Stimulated activated CD8-positive, alpha-beta memory T cell treated with anti-CD3 and anti-CD28 coated beads, Interleukin-7, amount 100 ng/mL, for 4 hours (primary cell): ENCODE measurements around the gene NBAS.
"Not testable (repeated sequence)": the region's sequence is repeated elsewhere in the genome, so short reads cannot be mapped to it uniquely, and the experiment has no call there.

Source experiments
- DNase-seq, 2 donors: peaks; one replicate each; pipeline ENCODE4 v3.0.0-alpha.2; 2020; ENCODE audit warnings: low read depth in 2 of 2

The NBAS gene

DNA sequence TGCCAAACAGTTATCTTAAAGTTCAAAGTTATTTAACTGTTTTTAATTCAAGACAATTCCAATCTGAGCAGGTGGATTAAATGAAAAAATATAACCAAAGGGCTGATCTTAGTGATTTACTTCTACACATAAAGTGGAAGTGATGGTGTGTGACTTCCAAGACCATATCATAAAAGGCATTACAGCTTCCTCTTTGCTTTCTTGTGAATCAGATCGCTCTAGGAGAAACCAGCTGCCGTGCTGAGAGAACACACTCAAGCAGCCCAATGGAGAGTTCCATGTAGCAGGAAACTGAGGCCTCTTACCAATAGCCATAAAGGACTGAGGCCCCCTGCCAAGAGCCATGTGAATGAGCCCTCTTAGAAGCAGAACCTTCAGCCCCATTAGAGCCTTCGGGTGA, 197.4 kb downstream of the NBAS start:
- no peak for DNase-seq

- no peak for DNase-seq
Observed at GRCh38 chr2:15363142-15363541, 198.0 kb downstream of the NBAS start.

DNA sequence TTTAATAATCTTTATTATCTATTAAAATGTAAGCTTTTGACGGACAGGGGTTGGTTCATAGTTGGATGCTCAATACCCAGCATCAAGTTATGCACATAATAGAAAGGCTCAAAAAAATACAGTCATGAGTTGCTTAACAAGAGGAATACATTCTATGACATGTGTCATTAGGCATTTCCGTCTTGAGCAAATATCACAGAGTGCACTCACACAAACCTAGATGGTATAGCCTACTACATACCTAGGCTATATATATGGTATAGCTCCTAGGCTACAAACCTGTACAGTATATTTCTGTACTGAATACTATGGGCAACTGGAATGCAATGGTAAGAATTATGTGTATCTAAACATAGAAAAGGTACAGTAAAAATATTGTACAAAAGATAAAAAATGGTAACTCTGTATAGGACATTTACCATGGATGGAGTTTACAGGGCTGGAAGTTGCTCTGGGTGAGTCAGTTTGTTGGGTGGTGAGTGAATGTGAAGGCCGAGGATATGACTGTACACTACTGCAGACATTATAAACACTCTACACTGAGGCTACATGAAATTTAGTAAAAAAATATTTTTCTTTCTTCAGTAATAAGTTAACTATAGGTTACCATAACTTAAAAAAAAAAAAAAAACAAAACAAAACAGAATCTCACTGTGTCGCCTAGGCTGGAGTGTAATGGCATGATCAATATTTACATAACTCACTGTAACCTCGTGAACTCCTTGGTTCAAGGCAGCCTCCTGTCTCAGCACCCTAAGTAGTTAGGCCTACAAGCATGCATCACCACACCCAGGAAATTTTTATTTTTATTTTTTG, 201.2 kb downstream of the NBAS start:
- no peak for DNase-seq

DNA sequence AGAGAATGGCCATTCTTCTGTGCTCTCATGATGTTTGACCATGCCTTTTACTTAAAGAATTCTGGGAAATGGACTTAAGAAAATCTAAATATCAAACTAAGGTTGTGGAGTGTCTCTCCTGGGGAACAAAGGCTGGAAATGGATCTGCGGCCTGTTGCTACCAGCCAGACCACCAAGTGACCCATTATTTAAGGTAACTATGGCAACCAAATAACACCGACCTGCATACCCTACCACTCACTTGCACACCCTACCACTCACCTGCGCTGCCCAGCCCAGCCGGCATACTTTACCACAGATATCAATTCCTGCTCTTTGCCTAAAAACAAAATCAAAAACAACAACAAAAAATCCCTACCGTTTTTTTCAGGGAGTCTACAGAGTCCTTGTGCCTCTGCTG, 203.2 kb downstream of the NBAS start:
- no peak for DNase-seq

- no peak for DNase-seq
Observed at GRCh38 chr2:15357186-15357585, 203.9 kb downstream of the NBAS start.

DNA sequence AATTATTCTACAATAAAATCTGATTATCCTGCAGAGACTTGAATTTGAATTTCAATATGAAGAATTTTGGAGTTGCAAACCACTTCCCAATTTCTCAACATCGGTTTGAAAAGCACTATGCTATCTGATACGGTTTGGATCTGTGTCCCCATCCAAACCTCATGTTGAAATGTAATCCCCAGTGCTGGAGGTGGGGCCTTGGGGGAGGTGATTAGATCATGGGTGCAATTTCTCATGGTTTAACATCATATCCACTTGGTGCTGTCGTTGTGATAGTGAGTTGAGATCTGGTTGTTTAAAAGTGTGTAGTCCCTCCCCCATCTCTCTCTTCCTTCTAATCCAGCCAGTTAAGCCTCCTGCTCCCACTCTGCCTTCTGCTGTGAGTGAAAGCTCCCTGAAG, 205.7 kb downstream of the NBAS start:
- DNase-seq = no peak

DNA sequence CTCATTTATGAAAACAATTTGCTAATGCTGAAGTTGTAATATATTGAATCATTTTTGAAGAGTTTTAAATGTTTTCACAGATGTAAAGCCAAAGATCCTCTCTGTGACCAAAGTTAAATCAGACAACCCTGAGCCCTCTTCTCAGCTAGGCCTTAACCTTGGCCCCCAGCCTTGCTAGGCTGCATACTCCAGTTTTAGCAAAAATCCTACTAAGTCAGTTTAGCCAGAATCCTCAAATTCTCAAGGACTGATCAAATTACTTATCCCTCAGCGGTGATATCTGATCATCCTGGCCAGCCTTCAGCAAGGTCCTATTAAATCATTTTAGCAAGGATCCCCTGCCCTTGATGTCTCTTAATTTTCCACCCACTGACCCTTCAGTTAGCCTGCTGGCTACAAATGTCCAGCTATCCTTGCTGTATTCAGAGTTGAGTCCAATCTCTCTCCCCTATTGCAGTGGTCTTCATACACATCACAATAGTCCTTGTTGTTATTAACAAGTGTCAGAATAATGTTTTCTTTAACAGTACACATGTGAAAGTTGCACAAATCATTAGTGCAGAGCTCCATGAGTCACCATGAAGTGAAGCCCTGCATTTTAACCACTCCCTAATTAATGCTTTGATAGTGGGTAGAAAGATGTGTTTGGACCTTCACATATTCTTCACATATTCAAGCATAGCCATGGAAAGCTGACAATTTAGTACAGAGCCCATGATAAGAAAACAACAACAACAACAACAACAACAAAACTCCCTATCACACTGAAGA, 206.4 kb downstream of the NBAS start:
- no peak for DNase-seq

DNA sequence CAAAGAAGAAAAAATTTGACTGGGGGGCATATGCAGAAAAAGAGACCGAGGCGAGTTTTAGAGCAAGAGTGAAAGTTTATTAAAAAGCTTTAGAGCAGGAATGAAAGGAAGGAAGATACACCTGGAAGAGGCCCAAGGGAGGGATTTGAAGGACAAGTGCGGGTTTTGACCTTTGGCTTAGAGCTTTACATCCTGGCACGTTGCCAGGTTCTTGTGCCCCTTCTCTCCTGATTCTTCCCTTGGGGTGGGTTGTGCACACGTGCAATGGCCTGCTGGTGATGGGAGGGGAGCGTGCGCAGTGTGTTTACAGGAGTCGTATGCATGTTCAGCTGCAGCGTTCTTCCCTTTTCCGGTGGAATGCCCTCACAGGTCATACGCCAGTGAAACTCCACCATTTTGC, 208.8 kb downstream of the NBAS start:
- no peak for DNase-seq

DNA sequence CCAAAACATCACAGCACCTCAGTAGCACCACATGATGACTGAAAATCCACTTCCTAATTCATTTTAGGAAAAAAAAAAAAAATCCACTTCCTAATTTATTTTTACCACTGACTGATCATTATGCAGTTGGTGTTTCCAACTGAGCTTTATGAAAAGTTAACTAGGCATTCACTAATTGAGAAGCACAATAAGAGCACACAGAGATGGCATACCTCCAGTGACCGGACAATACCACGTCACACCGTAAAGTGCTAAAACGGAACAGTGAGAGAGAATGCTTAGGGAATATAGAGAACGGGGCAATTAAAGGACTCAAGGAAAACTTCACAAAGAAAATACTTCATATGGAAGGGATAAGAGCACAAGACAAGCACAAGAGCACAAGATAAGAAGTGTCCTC, 212.5 kb downstream of the NBAS start:
- DNase-seq = no peak

GRCh38 chr2:15348045-15348444, 213.1 kb downstream of the NBAS start:
- DNase-seq = no peak

- no peak for DNase-seq
Observed at GRCh38 chr2:15346624-15347023, 214.5 kb downstream of the NBAS start.

DNA sequence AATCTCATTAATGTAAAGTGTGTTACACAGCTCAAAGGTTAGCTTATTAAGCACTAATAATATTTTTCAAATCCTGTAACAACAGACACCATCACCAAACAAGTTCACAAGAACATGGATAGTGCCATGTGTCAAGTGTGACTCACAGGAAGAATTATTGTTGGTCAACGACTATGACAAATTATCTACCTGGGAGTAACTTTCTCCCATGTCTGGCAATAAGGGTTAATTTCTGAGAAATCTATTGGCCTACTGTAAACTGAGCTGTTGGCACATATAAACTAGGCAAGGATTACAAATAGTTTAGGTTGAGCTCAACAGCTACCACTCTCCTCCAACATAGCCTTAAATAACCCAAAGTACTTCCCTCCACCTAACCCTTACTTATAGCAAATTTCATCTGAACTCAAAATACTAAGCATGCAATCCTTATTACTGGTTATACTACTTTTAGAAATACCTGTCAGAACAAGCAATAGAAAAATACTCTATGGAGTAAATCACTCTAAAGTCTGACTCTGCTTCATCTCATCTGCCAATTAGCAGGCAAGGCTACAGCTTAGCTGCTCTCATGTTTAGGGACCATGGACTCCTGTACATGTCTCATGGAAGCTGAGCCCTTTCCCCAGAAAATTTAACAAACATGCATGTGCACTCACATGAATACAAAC, 223.0 kb downstream of the NBAS start:
- no peak for DNase-seq

DNA sequence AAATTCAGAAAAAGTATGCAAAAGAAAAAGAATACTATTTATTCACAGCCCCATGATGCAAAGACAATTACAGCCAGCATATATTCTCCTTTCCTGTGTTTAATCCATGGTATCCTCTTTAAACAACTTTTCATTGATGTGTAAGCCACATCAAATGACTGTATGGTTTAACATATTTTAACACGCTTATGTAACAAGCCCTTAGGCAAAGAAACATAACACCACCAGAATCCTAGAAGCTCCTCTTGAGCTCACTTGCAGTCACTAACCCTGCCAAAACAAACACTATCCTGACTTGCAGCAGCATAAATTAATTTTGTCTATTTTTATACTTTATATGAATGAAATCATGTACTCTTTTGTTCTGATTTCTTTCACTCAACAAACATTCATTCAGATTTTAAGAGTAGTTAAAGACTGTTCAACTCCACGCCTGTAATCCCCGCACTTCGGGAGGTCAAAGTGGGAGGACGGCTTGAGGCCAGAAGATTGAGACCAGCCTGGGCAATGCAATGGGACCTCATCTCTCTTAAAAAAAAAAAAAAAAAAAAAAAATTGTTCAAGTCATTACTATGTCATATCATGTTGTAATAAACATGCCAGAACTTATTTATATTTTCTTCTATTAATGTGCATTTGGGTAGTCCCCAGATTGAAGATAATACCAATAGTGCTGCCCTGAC, 226.3 kb downstream of the NBAS start:
- no peak for DNase-seq

- no peak for DNase-seq
Observed at GRCh38 chr2:15331787-15332186, 229.3 kb downstream of the NBAS start.

GRCh38 chr2:15325296-15325695, 235.8 kb downstream of the NBAS start:
- DNase-seq = no peak

GRCh38 chr2:15323227-15323626, 237.9 kb downstream of the NBAS start:
- no peak for DNase-seq

GRCh38 chr2:15321481-15321880, 239.7 kb downstream of the NBAS start:
- DNase-seq = not testable (repeated sequence)

GRCh38 chr2:15316370-15316814, 244.7 kb downstream of the NBAS start:
- peak; percentile 17 to 29 for DNase-seq

DNA sequence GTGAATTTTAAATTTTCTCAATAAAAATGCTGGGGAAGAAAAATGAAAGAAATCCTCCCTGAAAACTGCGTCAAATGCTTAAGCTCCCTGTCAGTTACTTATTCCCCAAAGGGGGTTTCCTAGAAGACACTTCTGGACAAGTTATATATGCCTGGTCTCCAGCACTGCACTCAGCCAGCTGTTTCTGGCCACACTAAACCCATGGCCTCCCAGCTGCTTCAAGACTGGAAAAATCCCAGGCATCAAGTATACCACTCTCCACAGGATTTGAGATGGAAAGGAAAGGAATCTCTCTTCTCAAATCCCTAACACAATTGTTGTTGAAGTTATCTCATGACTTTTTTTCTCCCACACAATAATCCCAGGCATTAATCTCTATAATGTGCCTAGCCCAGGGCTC, 245.7 kb downstream of the NBAS start:
- DNase-seq = no peak

DNA sequence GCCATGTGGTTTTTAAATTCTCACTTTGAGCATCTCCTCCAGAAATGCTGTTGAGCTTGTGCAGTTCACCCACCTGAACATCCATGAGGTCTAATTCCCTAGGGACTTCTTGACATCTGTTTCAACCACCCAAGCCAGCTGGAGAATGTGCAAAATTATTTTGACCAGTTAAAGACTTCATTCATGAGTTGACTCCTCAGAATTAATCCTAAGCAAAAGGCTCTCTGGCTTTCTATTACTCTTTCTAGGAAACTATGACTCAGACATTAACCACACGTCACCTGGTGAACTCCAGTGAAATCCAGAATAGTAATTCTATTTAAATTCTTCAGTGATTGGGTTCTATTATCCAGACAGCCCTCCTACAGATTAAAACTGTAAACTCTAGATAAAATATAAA, 247.5 kb downstream of the NBAS start:
- DNase-seq = no peak

- no peak for DNase-seq
Observed at GRCh38 chr2:15311926-15312325, 249.2 kb downstream of the NBAS start.
